Measurements from ENCODE around the gene POLDIP2. TPM values are rescaled to one million over a fixed set of nuclear protein-coding genes. Genes with fewer than 3 reads are reported as not detected.

The POLDIP2 gene
- total RNA-seq, 1 experiment from 2014 or later: 82.8 TPM

GRCh38 chr17:28397687-28398279 is 40.5 kb upstream of the POLDIP2 start:
- no peaks in the 10 kb centered on the region for H3K23me2 ChIP-seq (ENCODE audit: insufficient read length, low read depth, low read length, poor library complexity, severe bottlenecking)
- TF ChIP-seq CTCF (conservative IDR thresholded peaks at IDR 0.05): no peak
- H3K4me1 Mint-ChIP-seq: peaks cover 15 to 22% of the 10 kb centered on the region in 2 experiments
- H3K4me1 ChIP-seq (ENCODE audit: insufficient read depth, low read length): peaks cover 6% of the 10 kb centered on the region; the same call in 1 of the 2 replicates
- H3K79me2 ChIP-seq (ENCODE audit: insufficient read depth, low read length): no peaks in the 10 kb centered on the region
- WGBS (ENCODE audit: extremely low coverage, insufficient read length, low lambda C conversion rate): no CpG with 5 or more reads among the region's 7 CpGs
- no peaks in the 10 kb centered on the region for H3K9me3 Mint-ChIP-seq
- H3T11ph ChIP-seq (ENCODE audit: low read length): no peak overlapping the region
- no peak overlapping the region for H3K18ac ChIP-seq (ENCODE audit: insufficient read length, low read depth, low read length)
- H3K4ac ChIP-seq (ENCODE audit: low read depth, low read length): no peak overlapping the region
- DNase-seq: no peak
- H3K4me2 ChIP-seq (ENCODE audit: insufficient read depth, insufficient read length, low read length): no peak overlapping the region
- no peak overlapping the region for H2BK20ac ChIP-seq (ENCODE audit: low read depth, low read length, poor library complexity, severe bottlenecking)
- H3K9ac ChIP-seq (ENCODE audit: extremely low read depth, insufficient read length, low read length): no peak overlapping the region
- H4K91ac ChIP-seq (ENCODE audit: insufficient read length, low read depth, low read length): no peak overlapping the region
- no peak overlapping the region for H3K4me3 Mint-ChIP-seq
- no peak overlapping the region for H3K23ac ChIP-seq (ENCODE audit: insufficient read length, low read depth, low read length)
- no peak overlapping the region for H2BK12ac ChIP-seq (ENCODE audit: insufficient read length, low read depth, low read length)
- no peaks in the 10 kb centered on the region for H4K20me1 ChIP-seq (ENCODE audit: control insufficient read depth, insufficient read depth, insufficient read length)
- peaks cover 1 to 9% (median 5%) of the 10 kb centered on the region in 3 experiments; a peak in 4 of 7 replicates for H3K36me3 Mint-ChIP-seq (ENCODE audit: insufficient read depth in 1 of 3, low read depth in 3 of 3)
- no peaks in the 10 kb centered on the region for H3K27me3 ChIP-seq (ENCODE audit: insufficient read depth, low read length)
- no peak overlapping the region for H4K8ac ChIP-seq (replicated peaks; ENCODE audit: insufficient read length, low read depth, low read length)
- H3K27ac Mint-ChIP-seq: no peak overlapping the region
- H3K14ac ChIP-seq (ENCODE audit: insufficient read depth, low read length): no peak overlapping the region
- no peak overlapping the region for H4K5ac ChIP-seq (ENCODE audit: insufficient read length, low read depth, low read length)
- peaks cover 55% of the 10 kb centered on the region for H3K27me3 Mint-ChIP-seq (ENCODE audit: low read depth)
- H2AFZ ChIP-seq (ENCODE audit: low read length): no peak overlapping the region
- H3K9me3 ChIP-seq (ENCODE audit: control insufficient read depth, low read depth, low read length): no peaks in the 10 kb centered on the region
- H2BK5ac ChIP-seq (ENCODE audit: insufficient read length, low read length): no peak overlapping the region
- no peaks in the 10 kb centered on the region for H3K79me1 ChIP-seq (ENCODE audit: insufficient read depth, low read depth, low read length, poor library complexity, severe bottlenecking)
- no peak overlapping the region for H2BK15ac ChIP-seq (ENCODE audit: low read depth, low read length)
- no peak overlapping the region for H3K56ac ChIP-seq (ENCODE audit: insufficient read length, low read depth, low read length)
- H2AK5ac ChIP-seq (ENCODE audit: insufficient read length, low read length): no peak overlapping the region
- no peak overlapping the region for H2BK120ac ChIP-seq (ENCODE audit: low read depth, low read length, poor library complexity, severe bottlenecking)
- H3K27ac ChIP-seq (ENCODE audit: insufficient read length, low read depth, low read length): no peak overlapping the region
